ENCODE data around the gene P2RY6. TPM values are rescaled to one million over a fixed set of nuclear protein-coding genes. Genes with fewer than 3 reads are reported as not detected.
A peak's percentile ranks its signal among the peaks of the same experiment; 100 is the strongest.

Gene P2RY6, protein sequence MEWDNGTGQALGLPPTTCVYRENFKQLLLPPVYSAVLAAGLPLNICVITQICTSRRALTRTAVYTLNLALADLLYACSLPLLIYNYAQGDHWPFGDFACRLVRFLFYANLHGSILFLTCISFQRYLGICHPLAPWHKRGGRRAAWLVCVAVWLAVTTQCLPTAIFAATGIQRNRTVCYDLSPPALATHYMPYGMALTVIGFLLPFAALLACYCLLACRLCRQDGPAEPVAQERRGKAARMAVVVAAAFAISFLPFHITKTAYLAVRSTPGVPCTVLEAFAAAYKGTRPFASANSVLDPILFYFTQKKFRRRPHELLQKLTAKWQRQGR
- total RNA-seq: under 1 TPM; 0.61 to 0.87 TPM
- polyA plus RNA-seq: not detected

DNA sequence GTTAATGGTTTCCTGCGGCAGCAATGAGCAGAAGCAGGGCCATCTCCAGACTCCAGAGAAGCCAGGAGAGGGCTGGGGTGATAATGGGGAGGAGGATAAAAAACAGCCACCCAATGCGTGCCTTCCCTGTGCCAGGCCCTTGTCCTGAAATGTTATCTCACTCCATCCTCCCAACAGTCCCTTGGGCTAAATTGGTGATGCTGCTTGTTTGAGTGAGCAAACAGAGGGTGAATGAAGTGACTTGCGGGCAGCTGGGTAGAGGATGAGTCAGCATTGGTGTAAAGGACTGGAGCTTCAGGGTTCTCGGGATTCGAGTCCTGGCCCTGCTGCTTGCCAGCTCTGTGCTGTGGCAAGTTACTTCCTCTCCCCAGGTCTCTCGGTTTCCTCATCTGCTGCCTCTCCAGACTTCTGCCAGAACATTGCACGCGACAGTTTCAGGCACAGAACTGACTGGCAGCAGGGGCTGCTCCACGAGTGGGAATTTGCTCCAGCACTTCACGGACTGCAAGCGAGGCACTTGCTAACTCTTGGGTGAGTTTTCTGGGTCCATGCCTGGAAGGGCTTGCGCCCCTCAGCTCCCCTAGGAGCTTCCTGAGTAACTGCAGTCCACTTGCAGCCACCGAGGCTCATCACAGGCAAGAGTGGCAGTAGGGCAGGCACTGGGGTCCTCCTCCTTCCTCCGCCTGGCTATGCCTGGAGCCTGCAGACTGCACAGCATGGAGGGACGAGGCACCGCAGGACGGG, at the start of gene P2RY6:
TSS of gene P2RY6 (plus strand) at position 403 of the 744 bp plus-strand sequence. CDS start 24,181 bp downstream, outside the sequence.
- intact Hi-C loops (cut with micrococcal nuclease): no loop called here
- H3K27me3 ChIP-seq (ENCODE audit: insufficient read depth, low read length): no peaks in the 10 kb centered on the region
- H3K36me3 ChIP-seq (ENCODE audit: insufficient read depth, low read length): no peaks in the 10 kb centered on the region
- Mint-ChIP-seq H3K36me3 (no peaks in the 10 kb centered on the region), H3K9me3 (no peaks in the 10 kb centered on the region), H3K27me3 (peaks cover 2 to 7% of the 10 kb centered on the region in 2 donors), H3K4me3 (no peak within 1 kb of the TSS), H3K4me1 (no peaks in the 10 kb centered on the region), H3K27ac (no peak within 1 kb of the TSS)
- H3K9me3 ChIP-seq (ENCODE audit: control insufficient read depth in 1 of 2, low read length in 2 of 2): no peaks in the 10 kb centered on the region
- no peaks in the 10 kb centered on the region for H3K4me1 ChIP-seq (ENCODE audit: insufficient read depth, low read length)
- ChIA-PET POLR2A (ENCODE audit: partially characterized antibody) (no interaction called here), CTCF (ENCODE audit: partially characterized antibody) (no interaction called here)
- H3K4me3 ChIP-seq (ENCODE audit: low read length in 2 of 2): no peak within 1 kb of the TSS
- DNase-seq: no peak
- no peak within 1 kb of the TSS for H3K27ac ChIP-seq (ENCODE audit: low read depth, low read length)

- no peak overlapping the region for H3K27ac ChIP-seq (ENCODE audit: low read depth, low read length)
- no peaks in the 10 kb centered on the region for H3K9me3 Mint-ChIP-seq
- peaks cover 4 to 9% (median 8%) of the 10 kb centered on the region in 4 donors for H3K4me1 Mint-ChIP-seq
- no peaks in the 10 kb centered on the region for H3K36me3 Mint-ChIP-seq
- no peaks in the 10 kb centered on the region for H3K4me1 ChIP-seq (ENCODE audit: insufficient read depth, low read length)
- CTCF ChIA-PET (ENCODE audit: partially characterized antibody): no interaction called here
- POLR2A ChIA-PET (ENCODE audit: partially characterized antibody): no interaction called here
- intact Hi-C loops (cut with micrococcal nuclease): no loop called here
- no peaks in the 10 kb centered on the region for H3K9me3 ChIP-seq (ENCODE audit: control insufficient read depth in 1 of 2, low read length in 2 of 2)
- no peaks in the 10 kb centered on the region for H3K36me3 ChIP-seq (ENCODE audit: insufficient read depth, low read length)
- H3K27ac Mint-ChIP-seq: no peak overlapping the region
- H3K27me3 Mint-ChIP-seq: peaks cover 4 to 15% of the 10 kb centered on the region in 2 donors
- no peak overlapping the region for H3K4me3 ChIP-seq (ENCODE audit: low read length in 2 of 2)
- H3K4me3 Mint-ChIP-seq: no peak overlapping the region
- no peaks in the 10 kb centered on the region for H3K27me3 ChIP-seq (ENCODE audit: insufficient read depth, low read length)
- DNase-seq: no peak
Observed at GRCh38 chr11:73223998-73224730, 48.0 kb upstream of the P2RY6 start.

GRCh38 chr11:73225001-73225686, 47.0 kb upstream of the P2RY6 start:
- POLR2A ChIA-PET (ENCODE audit: partially characterized antibody): no interaction called here
- H3K36me3 ChIP-seq (ENCODE audit: insufficient read depth, low read length): no peaks in the 10 kb centered on the region
- intact Hi-C loops (cut with micrococcal nuclease): no loop called here
- no peaks in the 10 kb centered on the region for H3K9me3 Mint-ChIP-seq
- no peaks in the 10 kb centered on the region for H3K9me3 ChIP-seq (ENCODE audit: control insufficient read depth in 1 of 2, low read length in 2 of 2)
- CTCF ChIA-PET (ENCODE audit: partially characterized antibody): interaction anchor here (0.8 kb wide), 1 partner anchor 11 kb away, joined by 3 read pairs; no protein-coding TSS in a partner anchor
- DNase-seq: no peak
- no peaks in the 10 kb centered on the region for H3K4me1 ChIP-seq (ENCODE audit: insufficient read depth, low read length)
- H3K27ac ChIP-seq (ENCODE audit: low read depth, low read length): no peak overlapping the region
- no peak overlapping the region for H3K27ac Mint-ChIP-seq
- no peaks in the 10 kb centered on the region for H3K27me3 ChIP-seq (ENCODE audit: insufficient read depth, low read length)
- H3K36me3 Mint-ChIP-seq: no peaks in the 10 kb centered on the region
- H3K4me1 Mint-ChIP-seq: peaks cover under 1 to 7% (median 5%) of the 10 kb centered on the region in 4 donors
- no peak overlapping the region for H3K4me3 Mint-ChIP-seq
- H3K4me3 ChIP-seq (ENCODE audit: low read length in 2 of 2): no peak overlapping the region
- H3K27me3 Mint-ChIP-seq: peaks cover 3 to 8% of the 10 kb centered on the region in 2 donors

DNA sequence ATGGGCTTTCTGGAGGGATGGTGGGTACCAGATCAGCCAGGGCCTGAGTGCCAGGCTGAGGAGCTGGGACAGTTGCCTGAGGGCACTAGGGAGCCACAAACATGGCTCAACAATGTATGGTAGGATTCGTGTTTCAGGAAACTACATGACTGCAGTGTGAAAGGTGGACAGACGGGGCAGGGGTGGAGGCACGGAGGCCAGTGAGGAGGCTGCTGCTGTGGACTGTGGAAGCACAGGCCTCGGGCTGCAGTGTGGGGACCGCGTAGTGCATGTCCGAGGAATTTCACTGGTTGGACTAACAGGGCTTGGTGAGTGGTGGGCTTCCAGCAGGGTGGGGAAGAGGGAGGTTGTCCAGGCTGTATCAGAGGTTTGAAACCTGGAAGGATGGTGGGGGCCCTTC, 46.3 kb upstream of the P2RY6 start:
- H3K4me1 Mint-ChIP-seq: peaks cover 0 to 7% (median 5%) of the 10 kb centered on the region in 4 donors
- Histone ChIP-seq H3K9me3 (ENCODE audit: control insufficient read depth in 1 of 2, low read length in 2 of 2) (no peaks in the 10 kb centered on the region), H3K4me1 (ENCODE audit: insufficient read depth, low read length) (no peaks in the 10 kb centered on the region), H3K36me3 (ENCODE audit: insufficient read depth, low read length) (no peaks in the 10 kb centered on the region), H3K27me3 (ENCODE audit: insufficient read depth, low read length) (no peaks in the 10 kb centered on the region), H3K27ac (ENCODE audit: low read depth, low read length) (no peak overlapping the region), H3K4me3 (ENCODE audit: low read length in 2 of 2) (no peak overlapping the region)
- POLR2A ChIA-PET (ENCODE audit: partially characterized antibody): no interaction called here
- H3K27me3 Mint-ChIP-seq: peaks cover 3 to 4% of the 10 kb centered on the region in 2 donors
- no peaks in the 10 kb centered on the region for H3K9me3 Mint-ChIP-seq
- CTCF ChIA-PET (ENCODE audit: partially characterized antibody): no interaction called here
- H3K4me3 Mint-ChIP-seq: no peak overlapping the region
- H3K36me3 Mint-ChIP-seq: no peaks in the 10 kb centered on the region
- DNase-seq: no peak
- peak overlapping the region in 1 of 7 donors; percentile 68 for H3K27ac Mint-ChIP-seq
- intact Hi-C loops (cut with micrococcal nuclease): no loop called here

DNA sequence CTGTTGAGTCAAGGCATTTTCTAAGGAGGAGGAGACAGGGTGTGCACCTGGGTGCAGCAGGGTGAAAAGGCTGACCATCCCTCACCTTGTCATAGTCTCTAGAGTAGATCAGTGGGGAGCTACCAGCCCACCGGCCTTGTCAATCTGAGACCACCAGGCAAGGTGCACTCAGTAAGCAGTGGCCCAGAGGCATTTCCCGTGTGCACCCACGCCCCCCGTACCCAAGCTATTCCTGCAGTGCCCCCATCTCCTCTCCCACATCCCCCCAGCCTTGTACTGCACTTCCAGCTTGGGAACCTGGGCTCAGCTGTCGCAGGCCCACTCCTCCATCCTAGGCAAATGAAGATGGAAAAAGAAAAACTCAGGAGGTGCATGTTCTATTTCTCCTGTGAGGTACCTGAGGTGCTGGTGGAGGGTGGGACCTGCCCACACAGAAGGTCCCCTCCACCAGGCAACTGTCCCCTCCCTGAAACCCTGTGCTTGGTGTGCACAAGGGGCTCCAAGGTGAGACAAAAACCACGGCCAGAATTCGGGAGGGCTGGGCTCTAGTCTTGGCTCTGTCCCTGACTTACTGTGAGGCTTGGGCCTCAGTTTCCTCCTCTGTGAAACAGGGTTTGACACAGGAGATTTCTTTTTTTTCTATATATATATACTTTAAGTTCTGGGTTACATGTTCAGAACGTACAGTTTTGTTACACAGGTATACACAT, 45.7 kb upstream of the P2RY6 start:
- Histone ChIP-seq H3K9me3 (ENCODE audit: control insufficient read depth in 1 of 2, low read length in 2 of 2) (no peaks in the 10 kb centered on the region), H3K36me3 (ENCODE audit: insufficient read depth, low read length) (no peaks in the 10 kb centered on the region), H3K4me1 (ENCODE audit: insufficient read depth, low read length) (no peaks in the 10 kb centered on the region), H3K27ac (ENCODE audit: low read depth, low read length) (no peak overlapping the region), H3K27me3 (ENCODE audit: insufficient read depth, low read length) (no peaks in the 10 kb centered on the region), H3K4me3 (ENCODE audit: low read length in 2 of 2) (no peak overlapping the region)
- CTCF ChIA-PET (ENCODE audit: partially characterized antibody): no interaction called here
- DNase-seq: no peak
- Mint-ChIP-seq H3K27me3 (peaks cover 3 to 4% of the 10 kb centered on the region in 2 donors), H3K9me3 (no peaks in the 10 kb centered on the region), H3K4me3 (no peak overlapping the region), H3K4me1 (peaks cover 0 to 7% (median 5%) of the 10 kb centered on the region in 4 donors), H3K27ac (no peak overlapping the region), H3K36me3 (no peaks in the 10 kb centered on the region)
- intact Hi-C loops (cut with micrococcal nuclease): no loop called here
- POLR2A ChIA-PET (ENCODE audit: partially characterized antibody): no interaction called here

DNA sequence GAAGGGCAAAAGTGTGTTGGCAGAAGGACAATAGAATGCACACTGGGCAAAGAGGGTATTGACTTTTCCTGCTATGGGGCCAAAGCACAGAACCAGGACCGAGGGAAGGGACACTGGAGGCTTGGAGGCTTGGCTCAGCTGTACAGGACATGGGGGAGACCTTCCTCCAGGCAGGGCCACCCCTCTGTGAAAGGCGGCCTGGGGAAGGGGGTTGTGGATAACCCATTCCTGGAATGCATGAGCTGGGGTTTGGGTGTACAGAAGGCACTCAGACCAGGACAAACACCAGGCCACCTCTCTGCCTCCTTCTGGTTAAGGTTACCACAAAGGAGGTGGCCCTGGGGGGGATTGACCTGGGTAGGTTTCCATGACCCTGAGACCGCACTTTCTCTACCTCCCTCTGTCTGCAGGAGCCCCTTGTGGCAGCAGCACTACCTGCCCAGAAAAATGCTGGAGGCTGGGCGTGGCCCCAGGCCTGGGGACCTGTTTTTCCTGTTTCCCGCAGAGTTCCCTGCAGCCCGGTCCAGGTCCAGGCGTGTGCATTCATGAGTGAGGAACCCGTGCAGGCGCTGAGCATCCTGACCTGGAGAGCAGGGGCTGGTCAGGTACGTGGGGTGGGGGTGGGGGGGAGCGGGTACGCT, 44.4 kb upstream of the P2RY6 start:
- no peak overlapping the region for H3K4me3 Mint-ChIP-seq
- peaks cover 3 to 4% of the 10 kb centered on the region in 2 donors for H3K27me3 Mint-ChIP-seq
- CTCF ChIA-PET (ENCODE audit: partially characterized antibody): no interaction called here

More for the DNA sequence above, 44.4 kb upstream of the P2RY6 start:
- intact Hi-C loops (cut with micrococcal nuclease): no loop called here
- no peak overlapping the region for H3K4me3 ChIP-seq (ENCODE audit: low read length in 2 of 2)
- Mint-ChIP-seq H3K27ac (no peak overlapping the region), H3K9me3 (peaks cover 0 to 2% (median 0%) of the 10 kb centered on the region in 8 donors), H3K36me3 (no peaks in the 10 kb centered on the region), H3K4me1 (peaks cover 0 to 7% (median 5%) of the 10 kb centered on the region in 4 donors)
- H3K4me1 ChIP-seq (ENCODE audit: insufficient read depth, low read length): no peaks in the 10 kb centered on the region
- H3K27ac ChIP-seq (ENCODE audit: low read depth, low read length): no peak overlapping the region
- DNase-seq: no peak
- H3K9me3 ChIP-seq (ENCODE audit: control insufficient read depth in 1 of 2, low read length in 2 of 2): no peaks in the 10 kb centered on the region
- POLR2A ChIA-PET (ENCODE audit: partially characterized antibody): no interaction called here
- H3K27me3 ChIP-seq (ENCODE audit: insufficient read depth, low read length): no peaks in the 10 kb centered on the region
- H3K36me3 ChIP-seq (ENCODE audit: insufficient read depth, low read length): no peaks in the 10 kb centered on the region

Data from CD4-positive, alpha-beta memory T cell (primary cell).